NCI-H187 treated with DMSO at 0.1 percent for 48 hours (cell line): Measurements from ENCODE around the gene PSPC1.

Experiments used
- DNase-seq: peaks from one replicate; lab custom pipeline; 2025; lab: John Stamatoyannopoulos, UW

The PSPC1 gene

DNA sequence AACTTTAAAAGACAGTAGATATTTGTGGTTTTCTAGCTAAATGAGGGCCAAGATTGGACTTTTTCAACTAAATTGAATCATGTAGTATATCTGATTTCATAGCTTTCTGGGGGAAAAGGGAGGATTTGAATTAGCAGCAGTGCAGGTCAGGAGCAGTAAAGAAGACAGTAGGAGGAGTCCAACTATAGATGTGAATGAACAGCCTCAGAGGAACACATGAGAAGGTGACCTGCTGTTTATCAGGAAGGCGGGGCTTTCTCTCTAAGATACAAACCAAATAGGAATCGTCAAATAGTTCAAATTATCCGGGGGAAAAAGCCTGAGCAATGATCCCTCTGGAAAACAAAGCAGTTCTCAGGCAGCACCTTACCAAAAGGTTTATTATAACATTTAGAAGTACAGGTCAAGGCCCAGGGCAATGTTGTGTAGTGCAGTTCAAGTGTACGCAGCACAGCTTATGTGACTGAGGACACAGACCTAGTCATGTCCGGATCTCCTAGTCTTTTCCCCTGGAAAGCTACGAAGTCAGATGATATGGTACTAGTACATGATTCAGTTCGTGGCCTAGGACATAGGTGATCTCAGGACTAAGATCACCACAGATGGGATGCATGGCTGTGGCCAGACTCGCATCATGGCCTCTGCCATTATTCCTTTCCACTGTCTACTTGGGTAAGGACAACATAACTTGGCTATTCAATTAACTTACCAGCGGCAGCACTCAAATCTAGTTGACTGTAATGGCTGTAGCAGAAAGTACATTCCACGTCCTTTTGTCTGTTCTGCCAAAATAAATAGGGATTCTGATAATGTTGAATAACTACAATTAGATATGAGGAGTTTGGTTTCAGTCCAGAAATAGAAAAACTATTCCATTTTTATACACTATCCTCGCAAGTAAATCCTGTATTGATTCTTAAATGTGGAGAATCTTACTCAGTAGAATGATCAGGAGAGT, 109.0 kb downstream of the PSPC1 start:
- DNase-seq = no peak

DNA sequence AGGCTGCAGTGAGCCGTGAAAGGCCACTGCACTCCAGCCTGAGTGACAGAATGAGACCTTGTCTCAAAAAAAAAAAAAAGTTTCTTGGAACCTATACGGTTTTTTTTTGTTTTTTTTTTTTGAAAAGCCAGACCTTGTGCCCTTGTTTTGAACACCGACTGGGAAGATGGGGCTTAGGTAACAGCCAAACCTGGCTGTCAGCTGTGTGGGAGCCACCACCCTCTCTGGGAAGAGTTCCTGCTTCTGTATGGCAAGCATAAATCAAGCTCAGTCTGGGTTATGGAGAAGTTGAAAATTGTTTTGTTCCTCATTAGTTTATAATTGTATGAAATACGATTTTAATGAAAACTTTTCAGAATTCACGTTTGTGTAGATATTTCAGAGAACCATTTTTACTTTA, 109.8 kb downstream of the PSPC1 start:
- DNase-seq = no peak

DNA sequence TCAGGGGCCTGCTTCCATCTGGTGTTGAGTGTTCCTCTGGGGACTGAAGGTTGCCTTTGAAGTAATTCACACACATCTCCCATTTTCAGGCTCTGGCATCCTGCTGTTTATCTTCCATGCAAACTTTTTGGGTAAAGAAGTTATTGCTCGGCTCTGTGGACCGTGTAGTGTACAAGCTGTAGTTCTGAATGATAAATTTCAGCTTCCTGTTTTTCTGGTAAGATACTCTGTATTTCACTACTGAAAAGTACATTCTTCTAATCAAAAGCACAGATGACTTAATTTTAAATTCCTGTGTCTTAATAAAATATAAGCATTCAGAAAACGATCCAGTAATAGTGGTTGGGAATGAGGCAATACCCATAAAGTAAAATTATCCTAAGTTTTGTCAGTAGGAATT, 112.6 kb downstream of the PSPC1 start:
- DNase-seq = no peak

DNA sequence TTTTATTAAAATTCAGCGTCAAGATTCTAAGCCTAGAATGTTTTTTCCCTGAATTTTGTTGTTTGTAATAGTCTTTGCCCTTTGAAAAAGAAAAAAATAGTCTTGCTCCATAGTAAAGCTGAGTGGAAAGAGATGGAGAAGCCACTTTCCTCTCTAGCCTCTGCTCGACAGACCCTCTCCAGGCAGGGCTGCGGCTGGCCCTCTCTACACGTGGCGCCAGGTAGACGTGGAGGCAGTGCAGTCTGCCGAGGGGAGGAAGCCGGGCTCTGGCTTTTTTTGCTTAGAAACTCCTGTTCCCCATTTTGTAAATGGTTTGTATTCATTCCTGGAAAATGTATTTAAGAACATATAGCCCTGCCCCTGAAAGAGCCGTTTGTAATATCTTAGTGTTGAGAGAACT, 114.0 kb downstream of the PSPC1 start:
- no peak for DNase-seq

DNA sequence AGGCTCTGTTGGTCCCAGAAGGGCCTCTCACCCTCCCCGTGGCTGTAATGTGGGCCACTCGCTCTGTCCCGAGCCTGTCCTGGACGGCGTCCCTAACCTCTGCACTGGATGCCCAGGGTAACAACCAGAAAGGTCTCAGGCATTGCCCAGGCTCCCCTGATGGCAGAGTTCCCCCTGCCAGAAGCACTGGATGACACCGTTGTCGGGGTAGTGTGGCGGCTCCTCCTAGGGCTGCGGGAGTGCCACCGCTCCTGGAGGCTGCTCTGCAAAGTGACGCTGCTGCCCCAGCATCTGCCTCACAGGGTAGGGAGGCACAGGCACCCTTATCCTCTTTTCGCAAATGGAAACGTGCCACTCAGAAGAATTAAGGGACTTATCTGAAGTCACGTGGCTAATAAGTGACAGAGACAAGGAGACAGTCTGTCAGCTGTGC, 117.3 kb downstream of the PSPC1 start:
- DNase-seq = no peak

DNA sequence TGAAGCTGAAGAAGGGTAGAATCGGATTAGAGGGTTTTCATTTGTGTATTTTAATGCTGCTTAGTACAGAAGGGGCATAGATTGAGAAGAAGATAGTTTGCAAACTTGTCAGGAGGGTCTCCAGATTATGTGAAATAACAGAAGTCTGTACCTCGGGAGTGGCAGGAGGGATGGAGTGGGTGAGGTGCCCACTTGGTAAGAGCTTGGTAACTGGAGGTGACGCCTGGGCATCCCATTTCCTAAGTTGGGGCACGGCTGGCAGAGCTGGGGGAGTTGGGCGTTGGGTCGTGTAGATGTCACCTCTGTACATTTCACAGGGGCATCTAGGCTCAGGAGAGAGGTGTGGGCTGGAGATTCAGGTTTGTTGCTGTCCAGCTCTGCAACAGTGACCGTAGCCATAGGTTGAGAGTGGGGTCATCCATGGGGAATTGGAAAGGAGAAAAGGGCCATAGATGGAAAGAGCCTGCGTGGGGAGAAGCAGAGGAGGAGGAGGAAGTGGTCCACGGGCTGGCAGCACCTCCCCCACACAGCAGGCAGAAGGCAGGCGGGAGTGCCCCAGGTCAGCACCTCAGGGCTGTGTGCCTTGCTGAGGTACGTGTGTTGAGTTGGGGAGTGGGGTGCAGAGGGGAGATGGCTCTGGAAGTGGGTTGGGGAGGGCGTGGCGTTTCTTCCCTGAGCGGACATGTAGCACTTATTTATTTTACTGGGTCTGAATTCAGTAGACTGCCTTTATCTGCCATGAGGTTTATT, 118.1 kb downstream of the PSPC1 start:
- DNase-seq = no peak

DNA sequence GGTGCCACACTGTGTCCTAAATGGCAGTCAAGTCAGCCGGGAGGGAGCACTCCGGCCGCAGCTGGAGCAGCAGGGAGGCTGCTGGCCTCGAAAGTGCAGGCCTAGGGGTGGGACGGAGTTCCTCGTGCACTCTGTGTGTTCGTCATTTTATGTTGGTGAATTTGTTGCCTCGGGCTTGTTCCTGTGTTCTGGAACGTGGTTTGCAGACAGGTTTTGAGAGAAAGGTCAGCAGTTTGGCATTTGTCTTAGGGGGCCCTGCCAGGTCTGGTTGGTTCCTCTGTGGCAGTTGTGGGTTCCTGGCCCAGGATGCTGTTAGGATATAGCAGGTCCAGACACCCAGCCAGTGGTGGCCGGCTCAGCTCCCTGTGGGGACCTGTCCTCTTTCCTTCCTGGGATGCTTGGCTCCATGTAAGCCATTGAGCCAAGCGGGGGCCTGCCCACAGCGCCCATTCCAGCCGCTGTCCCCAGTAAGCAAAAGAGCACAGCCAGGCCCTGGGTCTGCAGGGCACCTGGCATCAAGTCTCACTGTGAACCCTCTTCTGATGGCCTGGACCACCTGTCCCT, 119.2 kb downstream of the PSPC1 start:
- DNase-seq = no peak

DNA sequence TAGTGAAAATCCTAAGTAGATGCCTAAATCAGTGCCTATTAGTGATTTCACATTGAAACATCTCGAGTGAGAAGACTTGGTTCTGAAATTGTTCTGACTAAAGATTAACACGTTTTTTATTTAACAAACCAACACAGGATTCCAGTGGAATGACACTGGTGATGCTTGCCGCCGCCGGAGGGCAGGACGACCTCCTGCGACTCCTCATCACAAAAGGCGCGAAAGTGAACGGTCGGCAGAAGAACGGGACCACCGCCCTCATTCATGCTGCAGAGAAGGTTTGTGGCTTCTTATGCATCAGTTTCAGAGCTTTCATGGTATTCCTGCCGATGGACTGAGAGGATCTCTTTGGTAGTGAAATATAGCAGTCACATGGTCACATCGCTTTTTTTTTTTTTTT, 121.2 kb downstream of the PSPC1 start:
- no peak for DNase-seq

DNA sequence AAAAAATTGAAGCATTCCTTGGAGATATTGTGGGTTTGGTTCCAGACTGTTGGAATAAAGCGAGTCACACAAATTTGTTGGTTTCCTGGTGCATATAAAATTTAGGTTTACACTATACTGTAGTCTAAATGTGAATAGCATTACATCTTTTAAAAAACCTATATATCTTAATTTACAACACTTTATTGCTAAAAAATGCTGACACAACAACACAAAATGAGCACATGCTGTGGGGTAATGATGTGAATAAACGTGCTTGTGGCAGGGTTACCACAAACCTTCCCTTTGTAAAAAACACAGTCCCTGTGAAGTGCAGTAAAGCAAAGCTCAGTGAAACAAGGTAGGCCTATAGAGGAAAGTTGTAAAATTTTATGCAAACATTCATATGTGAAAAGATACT, 121.6 kb downstream of the PSPC1 start:
- no peak for DNase-seq

DNA sequence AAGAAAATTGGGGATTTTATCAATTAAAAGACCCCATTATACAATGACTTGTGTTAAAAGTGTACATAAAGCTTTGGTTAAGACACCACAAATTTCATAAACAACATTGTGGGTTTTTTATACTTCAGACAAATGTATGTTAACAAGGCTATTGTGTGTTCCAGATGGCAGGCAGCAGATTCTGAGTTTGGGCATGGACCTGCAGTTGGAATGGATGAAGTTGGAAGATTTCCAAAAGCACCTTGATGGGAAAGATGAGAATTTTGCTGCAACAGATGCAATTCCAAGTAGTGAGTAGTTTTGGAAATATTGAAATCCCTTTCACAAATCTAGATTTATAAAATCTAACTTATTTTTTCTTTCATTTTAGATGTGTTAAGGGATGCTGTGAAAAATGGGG, 123.9 kb downstream of the PSPC1 start:
- DNase-seq = no peak

DNA sequence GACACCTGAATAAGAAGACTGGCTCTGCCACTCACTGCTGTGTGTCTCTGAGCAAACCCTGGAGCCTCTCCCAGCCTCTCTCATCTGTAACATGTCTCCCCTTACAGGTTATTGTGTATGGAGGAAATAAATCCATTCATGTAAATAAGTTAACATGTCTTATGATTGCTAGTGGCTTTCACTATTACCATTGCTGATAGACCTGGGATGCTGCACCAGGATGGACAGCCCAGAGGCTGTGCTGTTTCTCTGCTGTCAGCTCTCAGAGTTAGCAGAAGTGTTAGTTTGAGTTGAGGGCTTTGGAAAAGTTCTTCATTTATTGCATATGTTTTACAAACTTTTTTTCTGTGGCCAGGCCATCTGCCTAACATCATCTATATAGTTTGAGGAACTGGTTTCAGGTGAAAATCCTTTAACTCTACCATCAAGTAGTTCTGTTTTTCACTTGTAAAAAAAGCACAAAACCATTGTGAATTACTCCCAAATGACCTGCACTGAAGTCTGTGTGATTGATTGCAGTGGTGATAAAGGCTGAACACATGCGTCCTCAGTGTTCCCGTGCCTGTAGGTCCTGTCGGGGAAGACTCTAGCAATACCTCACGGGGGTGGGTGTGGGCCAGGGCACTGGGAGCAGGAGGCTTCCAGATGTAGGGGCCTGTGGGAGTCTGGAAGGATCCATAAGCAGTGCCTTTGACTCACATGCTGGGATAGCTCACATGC, 124.7 kb downstream of the PSPC1 start:
- no peak for DNase-seq
